Fibroblast of upper back skin (primary cell): Measurements from ENCODE around the gene PTCD2.
"Not testable (repeated sequence)": the region's sequence is repeated elsewhere in the genome, so short reads cannot be mapped to it uniquely, and the experiment has no call there.

Experiments
- DNase-seq: peaks from one replicate; pipeline ENCODE4 v3.0.0-alpha.2; 2013

The PTCD2 gene

GRCh38 chr5:72383280-72383679 is 63.1 kb downstream of the PTCD2 start:
- DNase-seq: peak; percentile 85

DNA sequence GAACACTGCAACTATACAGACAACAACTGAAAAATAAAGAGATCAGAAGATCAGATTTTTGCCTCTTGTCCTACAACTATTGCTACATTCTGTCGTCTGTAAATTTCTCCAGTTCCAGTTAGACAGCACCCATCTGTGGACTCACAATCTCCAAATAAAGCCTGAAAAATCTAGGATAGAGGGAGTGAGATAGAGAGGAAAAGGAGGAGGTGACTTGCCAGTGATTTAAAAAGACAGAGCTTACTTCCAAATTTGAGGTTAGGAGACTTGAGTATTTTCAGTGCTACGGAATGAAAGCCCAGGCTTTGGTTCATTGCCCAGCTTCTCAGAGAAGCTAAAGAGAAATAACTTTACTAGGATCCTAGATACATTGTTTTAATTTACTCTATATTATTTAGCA is 63.6 kb downstream of the PTCD2 start:
- no peak for DNase-seq

- no peak for DNase-seq
Measured at GRCh38 chr5:72386639-72387038, 66.5 kb downstream of the PTCD2 start.

- DNase-seq: peak; percentile 88
Measured at GRCh38 chr5:72387985-72388384, 67.8 kb downstream of the PTCD2 start.

GRCh38 chr5:72388646-72389045 is 68.5 kb downstream of the PTCD2 start:
- no peak for DNase-seq

DNA sequence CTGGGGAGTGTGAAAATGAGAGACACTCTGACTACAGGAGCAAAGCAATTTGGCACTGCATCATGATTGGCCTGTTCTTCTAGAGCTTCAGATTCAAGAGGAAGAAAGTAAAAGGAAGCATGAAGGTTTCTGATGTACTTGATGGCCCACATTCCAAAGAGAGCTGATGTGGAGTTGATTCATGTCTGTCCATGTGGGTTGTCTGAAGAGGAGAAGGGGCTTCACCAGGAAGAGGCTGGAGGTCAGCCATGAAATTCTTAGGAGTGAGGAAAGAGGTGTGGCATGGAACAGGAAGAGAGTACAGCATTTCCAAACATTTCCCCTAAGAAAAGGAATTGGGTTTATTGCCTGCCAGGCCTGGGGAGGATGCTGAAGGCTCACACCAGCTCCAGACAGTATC is 70.7 kb downstream of the PTCD2 start:
- DNase-seq: no peak

DNA sequence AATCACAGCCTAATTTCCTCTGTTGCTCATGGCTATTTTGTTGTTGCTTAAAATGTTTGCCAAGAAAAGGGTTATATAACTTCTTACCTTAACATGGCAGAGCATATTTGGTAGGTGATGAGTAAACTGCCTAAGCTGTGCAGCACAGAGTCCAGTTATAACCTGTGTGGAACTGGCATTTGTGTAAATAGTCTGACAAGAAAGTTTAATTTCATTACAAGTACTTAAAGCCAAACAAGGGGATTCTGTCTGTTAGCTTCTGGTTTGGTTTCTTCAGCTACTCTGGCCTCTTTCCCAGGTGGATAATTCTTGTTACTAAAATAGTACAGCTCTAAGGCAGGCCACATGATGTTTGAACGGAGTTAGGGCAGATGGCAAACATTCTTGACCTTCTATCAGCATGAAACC is 72.2 kb downstream of the PTCD2 start:
- DNase-seq: peak; percentile 32

DNA sequence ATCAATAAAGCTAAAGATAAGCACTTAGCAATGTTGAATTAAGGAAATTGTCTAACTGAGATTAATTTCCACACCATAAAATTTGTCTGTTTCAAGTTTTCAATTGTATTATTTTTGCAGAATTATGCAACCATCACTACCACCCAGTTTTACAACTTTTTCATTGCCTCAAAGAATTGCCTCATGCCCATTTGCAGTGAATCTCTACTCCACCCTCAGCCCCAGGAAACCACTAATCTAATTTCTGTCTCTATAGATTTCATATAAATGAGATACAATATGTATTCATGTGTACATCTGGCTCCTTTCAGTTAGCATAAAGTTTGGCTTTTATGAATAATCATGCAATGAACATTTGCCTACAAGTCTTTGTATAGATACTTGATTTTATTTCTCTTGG is 72.9 kb downstream of the PTCD2 start:
- no peak for DNase-seq

DNA sequence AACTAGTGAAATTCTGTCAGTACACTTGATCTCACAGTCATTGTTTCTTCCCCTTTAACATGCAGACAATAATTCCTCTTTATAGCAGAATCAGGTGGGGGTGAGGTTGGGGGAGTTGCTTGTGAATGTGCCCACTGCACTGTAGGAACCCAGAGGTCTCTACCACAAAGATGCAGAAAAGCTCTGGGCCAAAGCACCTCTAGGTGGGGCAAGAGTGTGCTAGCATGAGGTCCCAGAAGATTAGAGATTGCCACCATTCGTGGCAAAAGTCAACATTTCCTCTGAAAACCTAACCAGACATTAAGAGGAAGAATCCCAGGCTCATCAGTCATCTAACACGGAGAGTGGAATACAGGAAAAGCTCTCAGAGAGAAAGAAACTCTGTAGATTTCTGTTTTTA is 74.5 kb downstream of the PTCD2 start:
- DNase-seq: peak; percentile 20

DNA sequence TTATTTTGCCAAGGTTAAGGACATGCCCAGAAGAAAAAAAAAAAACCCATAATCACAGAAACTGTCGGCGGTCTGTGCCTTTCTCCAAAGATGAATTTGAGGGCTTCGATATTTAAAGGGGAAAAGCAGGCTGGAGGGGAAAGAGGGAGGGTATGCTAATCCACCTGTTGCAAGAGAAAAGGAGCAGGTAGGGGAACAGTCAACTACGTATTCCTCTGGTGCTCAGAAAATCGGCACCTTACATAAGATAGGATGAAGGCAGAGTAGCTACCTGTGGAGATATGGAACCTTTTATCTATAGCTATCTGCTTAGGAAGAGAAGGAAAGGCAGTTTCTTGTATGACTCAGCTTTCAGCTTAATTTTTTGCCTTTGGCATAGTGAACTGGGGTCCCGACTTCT is 77.7 kb downstream of the PTCD2 start:
- no peak for DNase-seq

DNA sequence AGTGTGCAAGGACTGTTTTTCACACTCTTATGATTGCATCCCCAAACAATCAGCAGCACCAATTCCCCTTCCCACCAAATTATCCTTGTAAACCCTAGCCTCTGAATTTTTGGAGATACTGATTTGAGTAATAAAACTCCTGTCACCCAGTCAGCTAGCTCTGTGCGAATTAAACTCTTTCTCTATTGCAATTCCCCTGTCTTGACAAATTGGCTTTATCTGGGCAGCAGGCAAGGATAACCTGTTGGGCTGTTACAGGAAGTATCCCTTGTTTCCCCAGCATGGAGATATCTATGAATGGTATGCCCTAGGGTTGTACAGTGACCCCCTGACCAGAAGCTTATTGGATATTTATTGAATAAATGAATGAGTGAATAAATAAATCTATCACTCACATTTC is 80.8 kb downstream of the PTCD2 start:
- DNase-seq: no peak

GRCh38 chr5:72402381-72402890 is 82.3 kb downstream of the PTCD2 start:
- DNase-seq: peak; percentile 20

DNA sequence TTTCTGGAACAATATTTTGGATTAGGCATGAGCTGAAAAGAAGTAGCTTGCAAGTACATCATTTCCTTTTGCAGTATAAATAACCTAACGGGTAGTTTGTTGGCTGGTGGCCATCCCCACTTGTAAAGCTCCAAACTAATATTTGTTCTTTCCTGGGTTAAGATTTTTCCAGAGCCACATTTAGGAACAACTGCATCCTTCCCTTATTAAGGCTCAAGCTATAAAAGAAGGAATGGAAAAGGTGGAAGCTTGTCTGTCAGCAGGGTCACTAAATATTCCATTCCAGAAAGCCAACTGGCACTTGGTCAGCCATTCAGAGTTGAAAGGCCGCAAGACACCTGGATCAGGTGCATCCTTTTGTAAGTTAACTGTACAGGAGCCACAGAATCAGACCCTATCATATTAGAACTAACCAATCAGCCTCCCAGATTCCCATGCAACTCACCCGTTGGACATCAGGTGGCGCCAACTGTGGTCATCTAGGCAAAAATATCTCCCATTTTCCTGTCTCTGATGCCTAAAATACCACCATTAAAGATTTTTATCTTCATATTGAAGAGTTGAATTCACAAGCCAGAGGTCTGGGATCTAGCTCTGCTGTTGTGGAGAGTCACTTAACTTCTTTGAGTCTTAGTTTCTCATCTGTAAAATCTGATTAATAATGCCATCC is 82.9 kb downstream of the PTCD2 start:
- DNase-seq: no peak

DNA sequence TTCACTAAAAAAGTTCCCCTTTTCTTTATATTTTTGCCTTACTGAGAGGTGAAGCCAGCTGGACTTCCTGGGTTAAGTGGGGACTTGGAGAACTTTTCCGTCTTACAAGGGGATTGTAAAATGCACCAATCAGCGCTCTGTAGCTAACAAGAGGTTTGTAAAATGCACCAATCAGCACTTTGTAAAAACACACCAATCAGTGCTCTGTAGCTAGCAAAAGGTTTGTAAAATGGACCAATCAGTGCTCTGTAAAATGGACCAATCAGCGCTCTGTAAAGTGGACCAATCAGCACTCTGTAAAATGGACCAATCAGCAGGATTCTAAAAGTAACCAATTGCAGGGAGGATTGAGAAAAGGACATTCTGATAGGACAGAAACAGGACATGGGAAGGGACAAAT is 84.6 kb downstream of the PTCD2 start:
- not testable (repeated sequence) for DNase-seq

- DNase-seq: no peak
Measured at GRCh38 chr5:72407078-72407477, 86.9 kb downstream of the PTCD2 start.

GRCh38 chr5:72407541-72407940 is 87.4 kb downstream of the PTCD2 start:
- peak; percentile 21 for DNase-seq

DNA sequence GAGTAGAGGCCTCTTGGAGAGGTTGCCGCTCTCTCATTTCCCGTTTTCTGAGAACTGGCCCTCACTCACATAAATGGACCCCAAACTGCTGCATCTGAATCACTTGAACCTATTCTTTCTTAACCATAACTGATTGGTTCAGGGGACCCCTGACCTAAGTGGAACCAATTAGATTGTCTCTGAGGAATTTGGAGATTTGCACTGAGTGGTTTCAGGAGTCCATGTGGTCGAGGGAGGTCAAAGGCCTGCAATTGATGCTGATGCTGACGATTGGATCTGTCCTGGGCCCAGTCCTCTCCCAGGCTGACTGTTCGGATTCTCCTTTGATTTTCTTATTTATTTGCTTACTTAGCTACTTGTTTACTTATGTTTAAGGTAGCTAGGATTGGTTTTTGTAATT is 88.0 kb downstream of the PTCD2 start:
- DNase-seq: no peak

- no peak for DNase-seq
Measured at GRCh38 chr5:72408603-72409002, 88.4 kb downstream of the PTCD2 start.

DNA sequence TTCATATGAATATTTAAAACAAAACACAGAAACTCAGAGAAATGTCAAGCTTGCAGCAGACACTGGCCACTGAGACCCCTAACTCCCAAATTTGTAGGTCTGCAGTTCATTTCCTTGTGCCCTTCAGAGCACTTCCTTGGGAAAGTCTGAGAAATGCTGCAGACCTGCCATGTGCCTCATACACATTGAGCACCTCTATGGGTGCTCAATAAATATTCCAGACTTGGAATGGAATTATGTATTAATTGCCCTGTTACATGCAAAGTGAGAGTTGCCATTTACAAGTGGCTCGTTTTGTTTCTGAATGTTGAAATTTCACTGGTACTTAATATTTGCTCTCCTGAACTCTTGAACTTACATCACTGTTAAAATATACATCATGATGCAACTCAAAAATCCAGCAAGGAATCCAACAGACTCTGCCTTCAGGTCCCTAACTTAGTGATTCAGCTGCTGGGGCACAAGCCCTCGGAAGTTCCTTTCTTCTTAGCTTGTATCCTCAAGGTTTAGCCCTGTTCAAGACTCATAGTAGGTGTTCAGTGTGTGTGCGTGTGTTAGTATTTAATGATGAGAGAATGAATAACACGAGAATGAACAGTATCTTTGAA is 90.6 kb downstream of the PTCD2 start:
- DNase-seq: peak; percentile 58

- peak; percentile 87 for DNase-seq
Measured at GRCh38 chr5:72412283-72413055, 92.3 kb downstream of the PTCD2 start.

DNA sequence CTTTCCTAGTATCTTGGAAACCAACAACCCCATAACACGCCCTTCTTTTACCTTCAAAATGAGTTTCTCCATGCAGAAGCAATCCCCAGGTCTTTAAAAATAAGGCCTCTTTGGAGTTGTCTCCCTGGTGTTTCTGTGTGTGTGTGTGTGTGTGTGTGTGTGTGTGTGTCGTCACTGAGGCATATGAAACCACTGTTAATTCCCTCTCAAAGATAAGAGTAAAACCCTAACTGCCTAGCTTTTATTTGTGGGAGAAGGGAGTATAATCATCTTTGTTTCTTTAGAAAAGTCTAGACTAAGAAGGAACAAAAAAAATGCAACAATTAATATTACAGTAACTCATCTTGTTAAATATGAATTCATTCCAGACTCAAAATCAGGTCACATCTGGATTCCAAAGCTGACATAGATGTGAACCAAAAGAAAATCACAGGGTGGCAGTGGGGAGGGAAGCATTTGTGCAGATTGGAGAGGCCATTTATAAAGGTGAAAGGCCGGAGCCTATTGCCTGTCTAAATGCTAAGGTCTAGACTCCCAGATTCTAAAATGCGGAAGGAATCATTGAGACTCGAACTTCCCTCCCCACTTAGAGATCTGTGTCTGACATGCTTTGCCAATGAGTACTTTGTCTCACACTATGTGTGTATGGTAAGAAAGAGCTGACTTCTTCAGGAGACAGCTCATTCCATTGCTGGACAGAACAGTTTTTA is 95.6 kb downstream of the PTCD2 start:
- DNase-seq: no peak

GRCh38 chr5:72417333-72418062 is 97.3 kb downstream of the PTCD2 start:
- DNase-seq: no peak
